GM19455 (cell line): ENCODE results near the gene CDHR3.
"Not testable (repeated sequence)": the region's sequence is repeated elsewhere in the genome, so short reads cannot be mapped to it uniquely, and the experiment has no call there.

ENCODE experiments used
- ATAC-seq: cut with Tn5 transposase; IDR thresholded peaks from one replicate; pipeline ENCODE4 v1.9.1; 2021; ENCODE audit not compliant: unreplicated experiment

Gene CDHR3

GRCh38 chr7:105963038-105963667, at the start of gene CDHR3:
CDHR3 (plus strand) TSS chr7:105963264; CDS start chr7:105963319, 55 bp downstream.
- ATAC-seq, result no peak

- ATAC-seq, result no peak
Measured at GRCh38 chr7:105913947-105914346, 49.1 kb upstream of the CDHR3 start.

GRCh38 chr7:105916603-105917002, 46.5 kb upstream of the CDHR3 start:
- no peak for ATAC-seq

GRCh38 chr7:105917659-105918058, 45.4 kb upstream of the CDHR3 start:
- ATAC-seq, result no peak

- ATAC-seq, result no peak
Measured at GRCh38 chr7:105920766-105921165, 42.3 kb upstream of the CDHR3 start.

- ATAC-seq, result no peak
Measured at GRCh38 chr7:105924945-105925344, 38.1 kb upstream of the CDHR3 start.

- no peak for ATAC-seq
Measured at GRCh38 chr7:105926131-105926530, 36.9 kb upstream of the CDHR3 start.

- ATAC-seq, result no peak
Measured at GRCh38 chr7:105931179-105931578, 31.9 kb upstream of the CDHR3 start.

GRCh38 chr7:105932835-105933477, 30.1 kb upstream of the CDHR3 start:
- no peak for ATAC-seq

- ATAC-seq, result no peak
Measured at GRCh38 chr7:105934572-105935185, 28.4 kb upstream of the CDHR3 start.

- ATAC-seq, result no peak
Measured at GRCh38 chr7:105935250-105935649, 27.8 kb upstream of the CDHR3 start.

GRCh38 chr7:105937411-105937810, 25.7 kb upstream of the CDHR3 start:
- ATAC-seq, result no peak

- no peak for ATAC-seq
Measured at GRCh38 chr7:105940109-105940508, 23.0 kb upstream of the CDHR3 start.

GRCh38 chr7:105941596-105941995, 21.5 kb upstream of the CDHR3 start:
- ATAC-seq, result no peak

- ATAC-seq, result no peak
Measured at GRCh38 chr7:105943486-105943885, 19.6 kb upstream of the CDHR3 start.

- ATAC-seq, result no peak
Measured at GRCh38 chr7:105945848-105946247, 17.2 kb upstream of the CDHR3 start.

- no peak for ATAC-seq
Measured at GRCh38 chr7:105951597-105951996, 11.5 kb upstream of the CDHR3 start.

GRCh38 chr7:105952917-105953595, 10.0 kb upstream of the CDHR3 start:
- ATAC-seq, result no peak

GRCh38 chr7:105954711-105955110, 8.4 kb upstream of the CDHR3 start:
- no peak for ATAC-seq

- not testable (repeated sequence) for ATAC-seq
Measured at GRCh38 chr7:105955651-105956466, 7.2 kb upstream of the CDHR3 start.

GRCh38 chr7:105958012-105958411, 5.1 kb upstream of the CDHR3 start:
- ATAC-seq, result no peak
